ENCODE data around the gene KIRREL3.

The KIRREL3 gene

DNA sequence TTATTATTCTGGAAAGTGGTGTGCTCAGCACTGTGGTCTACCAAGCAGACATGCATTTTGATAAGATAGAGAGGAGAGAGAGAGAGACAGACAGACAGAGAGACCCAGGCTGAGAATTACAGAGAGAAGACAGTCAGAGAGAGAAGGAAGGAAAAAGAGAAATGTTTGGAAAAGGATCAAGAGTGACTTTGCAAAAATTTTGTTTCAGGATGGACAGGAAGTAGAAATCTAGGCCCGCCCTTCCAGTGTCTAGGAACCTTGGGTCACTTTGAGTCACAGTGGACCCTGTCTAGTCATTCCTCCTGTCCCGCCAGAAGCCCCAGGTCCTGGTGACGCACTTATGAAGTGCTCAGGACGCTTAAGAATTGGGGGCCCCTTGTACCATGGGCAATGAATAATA lies 478.4 kb downstream of the KIRREL3 start:
- DNase-seq, result no peak

DNA sequence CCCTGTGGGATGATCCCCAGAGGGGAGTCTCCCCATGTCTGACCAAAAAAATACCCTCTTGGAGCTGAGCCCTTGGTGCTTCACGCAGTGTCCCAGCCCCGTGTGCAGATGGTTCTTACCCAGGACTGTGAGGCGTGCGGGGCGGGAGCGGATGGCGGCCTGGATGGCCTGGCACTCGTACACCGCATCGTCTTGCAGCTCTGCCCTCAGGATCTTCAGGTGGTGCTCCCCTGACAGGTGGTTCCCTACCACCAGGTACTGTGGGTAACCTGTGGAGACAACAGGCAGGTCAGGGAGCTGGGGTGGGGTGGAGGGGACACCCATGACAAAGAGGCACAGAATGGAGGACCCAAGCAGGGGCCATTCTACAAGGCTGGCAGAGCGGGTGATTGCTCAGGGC lies 479.4 kb downstream of the KIRREL3 start:
- DNase-seq, result no peak

DNA sequence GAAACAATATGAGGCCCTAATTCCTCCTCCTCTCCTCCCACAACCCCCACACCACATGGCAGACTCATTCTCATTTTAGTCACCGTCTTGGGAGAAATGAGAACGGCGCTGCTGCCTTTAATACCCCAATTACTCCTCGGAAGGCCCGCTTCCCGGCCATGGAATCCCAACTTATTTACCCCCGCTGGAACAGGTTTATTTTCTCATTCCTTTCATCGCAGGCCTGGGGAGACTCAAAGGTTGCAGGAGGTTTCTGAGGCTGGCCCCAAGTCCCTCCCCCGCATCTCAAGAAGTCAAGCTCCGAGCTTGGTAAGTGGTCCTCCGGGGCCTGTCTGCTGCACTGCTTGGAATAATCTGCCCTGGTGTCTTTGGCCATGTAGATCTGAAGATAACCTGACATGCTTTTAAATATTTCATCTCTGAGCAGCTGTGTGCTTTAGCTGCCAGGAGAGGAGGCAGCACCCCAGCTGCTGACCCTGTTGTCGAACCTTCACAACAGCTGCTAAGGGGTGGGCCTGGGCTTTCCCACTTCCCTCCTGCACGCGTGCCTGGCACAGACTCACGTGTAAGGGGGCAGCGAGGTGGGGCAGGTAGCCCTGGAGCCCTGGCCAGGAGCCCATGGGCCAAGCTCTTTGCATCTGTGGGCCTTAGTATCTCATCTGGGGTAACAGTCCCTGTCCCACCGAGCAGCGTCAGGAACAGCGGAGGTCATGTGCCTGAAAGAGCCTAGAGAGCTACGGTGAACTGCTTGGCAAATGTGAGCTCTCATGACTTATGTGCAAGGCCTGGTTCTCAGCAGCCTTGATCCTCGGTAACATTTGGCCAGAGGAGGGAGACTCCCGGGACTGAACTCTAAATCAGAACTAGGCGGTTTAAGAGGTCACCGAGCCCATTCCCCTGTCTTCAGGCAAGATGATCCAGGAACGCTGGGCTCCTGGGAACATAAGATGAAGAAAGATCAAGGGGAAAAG lies 480.5 kb downstream of the KIRREL3 start:
- no peak for DNase-seq

DNA sequence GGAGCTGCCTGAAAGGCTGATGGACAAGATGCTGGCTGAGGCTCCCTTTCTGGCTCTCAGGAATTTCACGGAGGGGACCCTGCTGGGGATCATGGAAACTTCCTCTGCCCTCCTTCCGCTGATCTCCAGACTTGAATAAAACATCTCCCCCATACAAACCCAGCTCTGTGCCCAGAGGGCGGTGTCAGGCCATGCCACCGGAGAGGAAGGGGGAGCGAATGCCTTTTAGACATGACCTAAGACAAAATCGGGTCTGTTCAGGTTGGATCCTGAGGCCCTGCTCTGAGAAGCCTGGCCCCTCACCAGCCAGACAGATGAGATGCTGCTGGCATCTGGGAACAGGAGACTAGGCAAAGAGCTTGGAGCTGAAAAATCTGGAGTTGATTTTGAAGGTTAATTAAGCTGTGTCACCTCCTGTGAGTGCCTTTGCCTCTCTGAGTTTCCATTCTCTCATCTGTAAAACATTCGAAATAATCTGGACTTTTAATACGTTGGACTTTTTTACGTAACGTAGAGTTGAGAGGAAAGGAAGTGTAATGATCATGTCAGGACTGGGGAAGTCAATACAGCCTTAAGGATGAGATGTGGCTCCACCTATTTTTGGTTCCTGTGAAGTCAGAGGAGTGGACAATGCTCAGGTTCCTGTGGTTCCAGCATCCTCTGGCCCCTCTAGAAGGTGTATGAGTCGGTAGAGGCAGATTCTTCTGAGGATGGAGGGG lies 481.4 kb downstream of the KIRREL3 start:
- DNase-seq, result no peak

DNA sequence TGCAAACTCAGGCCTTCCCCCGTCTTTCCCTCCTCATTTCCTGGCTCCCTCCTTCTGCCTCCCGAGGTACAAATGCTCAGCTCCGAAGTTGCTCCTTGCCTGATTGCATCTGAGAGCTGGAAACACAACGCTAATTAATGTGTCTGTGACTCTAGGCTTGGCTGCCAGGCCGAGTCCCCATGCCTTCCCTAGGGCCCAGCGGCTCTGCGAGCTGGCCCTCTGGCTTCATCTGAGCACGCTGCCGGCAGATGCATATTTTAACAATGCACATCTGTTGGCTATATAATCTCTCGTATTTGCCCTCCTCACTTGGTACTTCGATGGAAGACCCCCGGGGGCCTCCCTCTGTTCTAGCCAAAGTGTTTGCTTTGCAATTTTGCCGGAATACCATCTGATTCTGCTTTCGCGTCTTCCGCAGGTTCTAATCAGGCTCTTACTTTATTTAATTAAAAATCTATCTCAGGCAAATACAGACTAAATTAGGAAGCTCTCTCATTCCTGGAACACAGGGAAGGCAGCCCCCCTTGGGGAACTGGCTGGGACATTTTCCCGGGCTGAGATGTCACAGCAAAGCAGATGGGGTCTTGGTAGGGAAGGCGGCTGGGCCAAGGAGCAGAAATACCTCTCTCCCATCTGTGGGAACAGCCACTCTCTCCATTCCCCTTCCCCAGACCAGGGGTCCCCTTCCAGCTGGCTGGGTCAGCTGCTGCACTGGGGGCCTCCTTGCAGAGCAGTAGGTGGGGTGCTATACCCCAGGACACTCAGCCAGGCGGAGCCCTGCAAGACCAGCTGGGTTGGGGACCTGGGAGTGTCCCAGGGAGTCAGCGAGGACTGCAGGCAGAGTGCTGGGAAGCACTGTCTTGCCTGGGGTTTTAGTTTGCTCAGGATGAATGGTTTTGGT lies 482.2 kb downstream of the KIRREL3 start:
- DNase-seq, result no peak

DNA sequence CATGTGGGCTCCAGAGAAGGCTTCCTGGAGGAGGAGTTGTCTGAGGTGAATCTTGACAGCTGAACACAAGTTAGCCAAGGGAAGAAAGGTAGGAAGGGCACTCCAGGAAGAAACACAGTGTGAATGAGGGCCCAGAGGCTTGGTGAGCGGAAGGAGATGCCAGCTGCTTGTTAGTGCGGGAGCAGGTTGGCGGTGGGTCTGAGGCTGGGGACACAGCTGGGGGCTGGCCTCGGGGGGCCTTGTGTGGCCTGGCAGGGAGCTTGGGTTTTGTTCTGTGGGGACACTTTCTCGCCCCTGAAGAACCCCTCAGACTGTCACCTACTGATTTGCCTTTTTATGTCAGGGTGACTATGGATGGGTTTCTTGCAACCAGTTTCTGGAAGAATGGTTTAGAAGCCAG lies 485.1 kb downstream of the KIRREL3 start:
- DNase-seq, result no peak

DNA sequence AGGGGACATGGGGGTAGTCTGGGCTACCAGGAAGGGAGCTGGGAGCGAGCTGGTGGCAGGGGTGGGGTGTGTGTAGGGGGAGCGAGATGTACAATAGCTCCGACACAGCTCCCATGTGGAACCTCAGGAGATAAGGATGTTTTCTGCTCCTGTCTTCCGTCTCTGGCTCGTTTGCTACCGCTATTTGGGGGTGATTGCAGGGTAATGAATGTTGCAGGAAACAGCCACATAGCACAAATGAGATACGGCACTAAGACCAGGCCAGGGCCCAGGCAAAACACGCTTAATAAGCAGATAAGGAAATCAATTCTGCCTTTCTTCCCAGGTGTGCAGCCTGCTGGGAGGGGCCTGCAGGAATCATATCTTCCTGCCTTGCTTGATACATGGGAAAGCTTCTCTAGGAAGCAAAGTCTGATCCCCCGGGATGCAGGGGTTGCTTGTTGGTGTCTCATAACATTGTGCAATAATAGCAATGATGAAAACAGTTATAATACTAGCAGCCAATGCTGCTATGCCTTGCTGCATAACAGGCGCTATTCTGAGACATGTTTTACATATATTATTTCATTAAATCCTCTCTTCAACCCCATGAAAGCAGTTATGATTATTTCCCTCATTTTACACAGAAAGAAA lies 486.4 kb downstream of the KIRREL3 start:
- no peak for DNase-seq

DNA sequence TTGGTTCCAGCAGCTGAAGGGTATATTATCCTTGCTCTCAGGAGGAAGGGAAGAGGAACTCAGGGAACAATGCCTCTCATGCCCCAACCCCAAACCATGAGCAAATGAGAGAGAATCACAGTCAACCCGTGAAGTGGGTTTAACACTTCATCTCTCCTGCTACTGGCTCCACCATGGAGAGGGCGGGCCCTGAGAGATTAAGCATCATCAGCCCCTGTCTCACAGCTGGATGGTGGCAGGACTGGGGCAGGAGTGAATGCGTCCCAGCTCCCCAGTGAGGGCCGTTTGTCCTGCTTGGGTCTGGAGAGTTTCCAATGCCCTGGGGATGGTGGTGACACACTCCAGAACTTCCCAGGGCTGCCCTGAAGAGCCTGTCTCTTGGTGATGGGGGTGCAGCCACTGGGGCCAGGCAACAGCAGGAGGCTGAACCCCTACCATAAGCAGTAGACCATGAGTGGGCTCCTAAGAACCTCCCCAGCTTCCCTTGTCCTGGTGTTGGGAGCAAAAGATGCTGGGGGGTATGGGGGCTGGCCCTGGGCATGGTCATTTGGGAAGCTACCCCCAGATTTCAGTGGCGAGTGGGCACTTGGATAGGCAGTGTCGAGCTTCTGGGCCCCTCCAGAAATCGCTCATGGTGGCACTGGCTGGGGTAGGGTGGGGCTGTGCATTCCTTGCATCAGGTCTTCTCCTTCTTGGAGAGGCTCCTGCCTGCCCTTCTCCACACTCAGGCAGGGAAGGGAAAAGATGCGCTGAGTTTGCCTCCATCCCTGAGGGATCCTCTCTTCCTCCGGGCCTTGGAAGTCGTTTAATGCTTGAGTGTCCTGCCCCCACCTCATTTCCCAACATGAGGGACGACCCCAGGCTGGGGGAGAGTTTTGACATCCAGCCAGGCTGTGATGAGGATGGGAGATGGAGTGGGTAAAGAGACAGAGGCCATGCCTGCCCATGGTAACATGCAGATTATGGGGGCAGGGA lies 487.5 kb downstream of the KIRREL3 start:
- DNase-seq, result no peak

DNA sequence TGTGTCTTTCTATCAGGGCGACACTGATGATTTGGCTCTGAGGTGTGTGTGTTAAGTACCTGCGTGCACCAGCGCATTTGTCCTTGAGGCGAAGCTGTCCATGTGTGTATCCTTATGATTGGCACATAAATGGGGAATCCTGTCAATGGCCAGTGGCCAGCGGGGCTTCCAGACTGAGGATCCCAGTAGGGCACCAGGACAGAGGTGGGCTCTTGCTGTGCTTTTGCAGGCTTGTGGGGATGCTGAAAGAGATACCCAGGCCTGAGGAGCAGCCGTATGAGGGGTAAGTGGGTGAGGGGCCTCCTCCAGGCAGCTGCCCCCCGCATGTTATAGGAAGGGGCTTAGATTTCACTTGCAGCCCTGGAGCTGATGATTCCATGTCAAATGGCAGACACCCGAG lies 488.3 kb downstream of the KIRREL3 start:
- DNase-seq, result no peak

DNA sequence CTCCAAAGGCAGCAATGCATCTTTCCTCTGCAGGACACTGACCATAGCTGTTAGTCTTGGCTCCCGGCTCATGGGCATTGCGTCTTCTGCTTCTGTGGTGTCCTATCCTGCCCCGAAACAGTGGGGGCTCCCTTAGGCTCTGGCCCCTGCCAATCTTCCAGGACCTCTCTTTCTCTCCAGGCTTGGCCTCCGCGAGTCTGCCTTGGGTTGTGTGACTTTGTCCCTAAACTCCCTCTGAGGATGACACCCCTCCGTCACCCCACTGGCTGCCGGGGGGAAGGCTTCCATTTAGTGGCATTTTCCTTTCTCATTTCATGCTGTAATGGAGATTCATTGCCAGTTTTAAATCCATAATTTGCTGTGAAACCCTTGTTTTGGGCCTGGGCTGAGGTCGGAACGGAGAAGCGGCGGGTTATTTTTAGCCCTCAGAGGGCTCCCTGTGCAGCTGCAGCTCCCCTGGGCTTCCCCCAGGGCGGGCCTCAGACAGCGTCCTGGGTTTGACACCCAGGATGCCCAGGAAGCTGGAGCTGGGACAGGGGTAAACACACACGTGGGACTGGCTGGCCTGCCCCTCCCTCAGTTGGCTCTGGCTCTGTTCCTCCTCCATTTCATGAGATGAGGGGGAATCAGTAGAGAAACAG lies 489.0 kb downstream of the KIRREL3 start:
- no peak for DNase-seq

DNA sequence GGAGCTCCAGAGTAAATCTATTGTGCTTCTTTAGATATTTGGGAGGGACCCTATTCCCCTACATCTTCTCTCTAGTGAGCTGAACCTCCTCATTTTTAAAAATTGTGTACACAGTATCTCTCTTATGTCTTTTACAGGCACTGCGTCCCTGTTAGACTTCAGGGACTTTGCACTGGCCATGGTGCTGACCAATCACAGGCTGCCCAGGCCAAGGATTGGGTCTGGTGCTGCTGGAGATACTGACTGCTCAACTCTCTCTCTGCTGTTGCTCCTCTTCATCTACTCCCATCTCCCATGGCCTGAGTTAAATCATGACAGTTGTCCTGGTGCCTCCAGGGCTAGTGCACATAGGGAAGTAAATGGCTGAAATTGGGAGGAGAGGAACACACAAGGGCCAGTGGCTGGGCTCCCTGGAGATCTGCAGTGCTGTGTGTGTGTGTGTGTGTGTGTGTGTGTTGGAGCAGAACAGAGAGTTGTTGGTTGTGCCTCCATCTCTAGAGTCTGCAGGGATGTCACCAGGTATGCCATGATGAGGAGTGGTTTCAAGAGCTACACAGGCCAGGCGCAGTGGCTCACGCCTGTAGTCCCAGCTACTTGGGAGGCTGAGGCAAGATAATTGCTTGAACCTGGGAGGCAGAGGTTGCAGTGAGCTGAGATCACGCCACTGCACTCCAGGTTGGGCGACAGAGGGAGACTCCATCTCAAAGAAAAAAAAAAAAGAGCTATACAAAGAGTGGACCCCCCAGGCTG lies 489.8 kb downstream of the KIRREL3 start:
- DNase-seq, result no peak

DNA sequence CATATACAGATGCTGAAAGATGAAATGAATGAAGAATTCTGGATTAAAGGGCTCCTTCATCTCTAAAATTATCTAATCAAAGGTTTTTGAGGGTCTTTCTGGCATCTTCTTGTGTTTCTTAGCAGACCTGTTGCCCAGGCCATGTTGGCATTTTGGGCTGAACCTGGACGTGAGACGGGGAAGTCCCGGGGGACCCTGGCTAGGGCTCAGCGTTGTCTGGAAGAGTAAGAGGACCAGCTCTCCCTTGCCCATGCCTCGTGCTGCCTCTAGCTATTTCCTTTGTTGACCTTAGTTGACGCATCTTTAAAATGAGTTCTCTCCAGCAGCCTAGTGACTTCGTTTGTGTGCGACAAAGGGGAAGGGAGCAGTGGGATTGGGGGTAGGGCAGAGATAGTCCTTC lies 492.9 kb downstream of the KIRREL3 start:
- DNase-seq, result no peak

DNA sequence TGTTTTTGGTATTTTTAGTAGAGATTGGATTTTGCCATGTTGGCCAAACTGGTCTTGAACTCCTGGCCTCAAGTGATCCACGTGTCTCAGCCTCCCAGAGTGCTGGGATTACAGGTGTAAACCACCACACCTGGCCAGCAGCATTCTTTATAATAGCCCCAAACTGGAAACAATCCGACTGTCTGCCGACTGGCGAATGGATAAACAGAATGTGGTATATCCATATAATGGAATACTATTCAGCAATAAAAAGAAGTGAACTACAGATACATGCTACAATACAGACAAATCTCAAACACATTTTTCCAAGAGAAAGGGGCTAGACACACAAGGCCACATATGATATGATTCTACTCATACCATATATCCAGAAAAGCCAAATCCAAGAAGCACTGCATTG lies 493.8 kb downstream of the KIRREL3 start:
- no peak for DNase-seq

DNA sequence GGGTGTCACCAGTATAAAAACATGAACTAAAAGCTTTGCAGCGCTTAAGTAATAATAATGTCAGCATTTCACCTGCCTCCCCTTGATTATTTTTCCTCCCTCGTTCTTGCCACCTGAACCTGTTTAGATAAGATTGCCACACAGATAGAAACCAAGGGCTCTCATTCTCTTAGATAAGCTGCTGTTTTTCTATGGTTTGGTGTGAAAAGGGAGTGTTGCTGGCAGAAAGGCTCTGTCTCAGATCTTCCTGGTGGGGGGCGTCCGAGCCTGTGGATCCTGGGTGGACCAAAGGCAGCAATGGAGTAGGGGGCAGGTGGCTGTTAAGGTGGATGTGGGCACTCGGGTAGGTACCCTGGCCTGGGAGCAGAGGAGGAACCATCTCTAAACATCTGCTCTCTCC lies 497.6 kb downstream of the KIRREL3 start:
- DNase-seq, result no peak

DNA sequence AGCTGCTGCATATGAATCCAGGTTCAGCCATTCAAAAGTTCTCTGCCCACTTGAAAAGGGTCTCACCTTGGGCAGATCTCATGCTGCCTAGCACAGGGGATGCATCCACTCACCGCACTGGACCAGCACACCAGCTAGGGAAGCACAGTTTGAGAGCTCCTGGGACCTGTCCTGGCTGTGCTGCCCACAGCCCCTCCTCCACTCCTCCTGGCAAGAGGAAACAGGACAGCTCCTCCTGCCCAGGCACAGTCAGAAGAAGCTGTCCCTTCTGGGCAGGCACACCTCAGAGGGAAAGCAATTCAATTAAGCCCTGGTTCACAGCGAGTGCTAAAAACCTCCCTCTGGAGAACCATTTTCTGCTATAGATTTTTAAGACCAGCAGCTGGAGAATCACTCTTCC lies 498.4 kb downstream of the KIRREL3 start:
- no peak for DNase-seq

DNA sequence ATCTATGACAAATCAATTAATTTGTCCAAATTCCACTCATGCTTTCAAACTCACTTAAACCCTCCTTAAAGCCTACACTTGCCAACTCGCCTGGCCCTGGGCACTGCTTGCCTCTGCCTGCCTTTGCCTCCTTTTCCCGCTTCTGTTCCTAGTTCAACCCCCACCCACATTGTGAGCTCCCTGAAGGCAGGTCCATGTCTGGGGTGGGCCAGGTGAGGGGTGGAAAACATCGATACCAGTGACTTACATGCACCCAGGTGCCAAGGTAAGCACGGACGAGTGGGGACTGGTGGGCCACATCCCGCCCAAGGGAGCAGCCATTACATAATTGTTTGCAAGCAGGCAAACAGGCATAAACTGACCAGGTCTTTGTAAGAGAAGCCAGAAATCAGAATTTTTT lies 498.9 kb downstream of the KIRREL3 start:
- DNase-seq, result no peak

DNA sequence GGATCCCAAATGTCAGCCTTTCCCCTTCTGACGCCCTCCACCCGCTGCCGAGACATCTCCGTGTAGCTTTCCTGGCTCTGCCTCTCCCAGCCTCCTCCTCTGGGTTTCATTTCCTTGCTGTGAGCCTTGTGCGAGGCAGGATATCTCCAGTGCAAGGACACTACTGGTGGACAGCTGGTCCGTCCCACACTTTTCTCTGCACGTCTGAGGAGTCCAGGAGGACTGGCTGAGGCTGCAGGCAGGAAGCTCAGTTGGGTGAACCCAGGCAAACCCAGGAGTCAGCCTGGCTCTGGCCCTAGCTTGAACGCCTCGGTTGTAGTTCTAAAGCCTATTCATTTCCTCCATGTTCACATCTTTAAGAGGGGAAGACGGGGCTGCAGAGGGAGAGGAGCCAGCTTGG lies 499.6 kb downstream of the KIRREL3 start:
- no peak for DNase-seq

DNA sequence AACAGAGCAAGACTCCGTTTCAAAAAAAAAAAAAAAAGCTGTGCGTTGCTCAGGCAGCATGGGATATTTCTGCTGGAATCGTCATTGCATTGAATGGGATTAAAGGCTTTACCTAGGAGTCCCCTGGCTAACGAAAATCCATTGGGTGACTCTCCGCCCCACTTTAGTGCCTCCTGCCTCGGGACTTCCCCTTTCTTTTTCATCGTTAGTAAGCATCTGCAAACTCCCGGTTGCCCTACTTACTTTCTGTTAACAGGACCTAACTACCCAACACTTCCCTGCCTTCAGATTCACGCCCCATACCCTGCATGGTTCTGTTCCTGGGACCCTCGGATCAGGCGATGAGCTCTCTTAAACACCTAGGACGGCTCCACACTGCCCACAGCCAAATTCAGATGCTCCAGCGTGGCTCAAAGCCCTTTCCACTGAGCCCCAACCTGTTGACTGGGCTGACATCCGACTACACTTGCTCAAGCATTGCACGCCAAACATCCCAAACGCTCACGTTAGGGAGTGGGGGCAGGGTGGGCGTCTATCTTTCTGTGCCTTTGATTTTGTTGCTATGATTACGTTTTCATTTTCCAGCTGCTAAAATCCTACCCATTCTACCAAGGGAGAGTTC lies 501.3 kb downstream of the KIRREL3 start:
- no peak for DNase-seq

DNA sequence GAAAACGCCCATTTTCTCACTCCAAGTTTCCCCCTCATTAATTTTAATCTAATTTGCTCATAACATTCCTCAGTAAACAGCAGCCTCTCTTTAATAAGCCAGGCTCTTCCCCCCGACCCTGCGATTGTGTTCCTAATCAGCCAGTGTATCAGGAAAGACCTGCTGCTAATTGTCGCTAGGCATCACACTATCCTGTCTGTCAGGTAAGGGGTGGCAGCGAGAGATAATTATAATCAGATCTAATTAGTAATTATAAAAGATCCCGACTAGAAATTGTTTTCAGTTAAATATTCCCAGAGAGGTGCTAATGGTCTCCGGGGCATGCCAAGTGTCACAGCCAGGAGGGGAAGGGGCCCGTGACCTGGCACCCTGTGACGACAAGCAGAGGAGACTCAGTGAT lies 502.3 kb downstream of the KIRREL3 start:
- no peak for DNase-seq

Measured in NCI-H187 treated with DMSO at 0.1 percent for 48 hours (cell line).